ENCODE results near the gene CCDC12. TPM values are rescaled to one million over a fixed set of nuclear protein-coding genes. Genes with fewer than 3 reads are reported as not detected.

CCDC12 gene
- total and polyA plus RNA-seq, 2 of the 13 experiments (the other 11 are each of a cell fraction or from before 2014, with no cell fraction given): 30.1 to 49.5 TPM

- TF ChIP-seq E2F2 (CRISPR knock-in tag; IDR thresholded peaks at IDR 0.05; ENCODE audit: borderline replicate concordance) (peak; percentile 54; the same call in 1 of the 2 replicates), RAD21 (CRISPR knock-in tag; IDR thresholded peaks at IDR 0.05) (no peak), ZSCAN22 (CRISPR knock-in tag; IDR thresholded peaks at IDR 0.05) (no peak), HINFP (CRISPR knock-in tag; IDR thresholded peaks at IDR 0.05; ENCODE audit: low read depth) (no peak), AFF4 (CRISPR knock-in tag; IDR thresholded peaks at IDR 0.05) (no peak), GATA4 (IDR thresholded peaks at IDR 0.05; ENCODE audit: borderline replicate concordance, low read depth) (no peak), ZNF574 (CRISPR knock-in tag; IDR thresholded peaks at IDR 0.05) (peak; percentile 48; the same call in 1 of the 2 replicates), CSRNP1 (CRISPR knock-in tag; IDR thresholded peaks at IDR 0.05) (no peak; the same call in 1 of the 2 replicates), ZNF335 (CRISPR knock-in tag; IDR thresholded peaks at IDR 0.05) (no peak), ZMYM4 (CRISPR knock-in tag; IDR thresholded peaks at IDR 0.05) (no peak), ZNF224 (CRISPR knock-in tag; IDR thresholded peaks at IDR 0.05) (0 out of 2 replicates have a peak, but pooled peaks have one; percentile 15), NR2C2 (CRISPR knock-in tag; IDR thresholded peaks at IDR 0.05; ENCODE audit: borderline replicate concordance) (no peak; the same call in 1 of the 2 replicates), SNAPC5 (CRISPR knock-in tag; IDR thresholded peaks at IDR 0.05; ENCODE audit: borderline replicate concordance) (no peak; the same call in 1 of the 2 replicates), ZNF251 (CRISPR knock-in tag; IDR thresholded peaks at IDR 0.05) (no peak), KDM4B (CRISPR knock-in tag; IDR thresholded peaks at IDR 0.05) (no peak), NR3C1 (CRISPR knock-in tag; IDR thresholded peaks at IDR 0.05) (no peak), MEF2D (CRISPR knock-in tag; IDR thresholded peaks at IDR 0.05) (0 out of 2 replicates have a peak, but pooled peaks have one; percentile 14)
Observed at GRCh38 chr3:46976326-46977190, at the start of gene CCDC12 (continued).
